BLaER1 (cell line): ENCODE results near the gene MLKL.
"Not testable (repeated sequence)": the region's sequence is repeated elsewhere in the genome, so short reads cannot be mapped to it uniquely, and the experiment has no call there.

Experiments
- H3K27ac ChIP-seq: shearing (Covaris generic); formaldehyde crosslinking; 2 replicates; pipeline ENCODE4 v1.8.1; 2022
- H3K27me3 ChIP-seq: shearing (Covaris generic); formaldehyde crosslinking; 2 replicates; pipeline ENCODE4 v1.8.1; 2022
- H3K36me3 ChIP-seq: shearing (Covaris generic); formaldehyde crosslinking; 2 replicates; pipeline ENCODE4 v1.8.1; 2022
- H3K4me1 ChIP-seq: shearing (Covaris generic); formaldehyde crosslinking; 2 replicates; pipeline ENCODE4 v1.8.1; 2022
- H3K4me2 ChIP-seq: shearing (Covaris generic); formaldehyde crosslinking; 2 replicates; pipeline ENCODE4 v1.8.1; 2022
- H3K4me3 ChIP-seq: shearing (Covaris generic); formaldehyde crosslinking; 2 replicates; pipeline ENCODE4 v1.8.1; 2022
- H3K9ac ChIP-seq: shearing (Covaris generic); formaldehyde crosslinking; 2 replicates; pipeline ENCODE4 v1.8.1; 2022
- H3K9me3 ChIP-seq: shearing (Covaris generic); formaldehyde crosslinking; 2 replicates; pipeline ENCODE4 v1.8.1; 2022
- H4K20me1 ChIP-seq: shearing (Covaris generic); formaldehyde crosslinking; 2 replicates; pipeline ENCODE4 v1.8.1; 2022
- Cebpa-rat ChIP-seq: shearing (Covaris generic); IDR thresholded peaks from 2 replicates; pipeline ENCODE4 v1.8.1; 2022

MLKL gene

DNA sequence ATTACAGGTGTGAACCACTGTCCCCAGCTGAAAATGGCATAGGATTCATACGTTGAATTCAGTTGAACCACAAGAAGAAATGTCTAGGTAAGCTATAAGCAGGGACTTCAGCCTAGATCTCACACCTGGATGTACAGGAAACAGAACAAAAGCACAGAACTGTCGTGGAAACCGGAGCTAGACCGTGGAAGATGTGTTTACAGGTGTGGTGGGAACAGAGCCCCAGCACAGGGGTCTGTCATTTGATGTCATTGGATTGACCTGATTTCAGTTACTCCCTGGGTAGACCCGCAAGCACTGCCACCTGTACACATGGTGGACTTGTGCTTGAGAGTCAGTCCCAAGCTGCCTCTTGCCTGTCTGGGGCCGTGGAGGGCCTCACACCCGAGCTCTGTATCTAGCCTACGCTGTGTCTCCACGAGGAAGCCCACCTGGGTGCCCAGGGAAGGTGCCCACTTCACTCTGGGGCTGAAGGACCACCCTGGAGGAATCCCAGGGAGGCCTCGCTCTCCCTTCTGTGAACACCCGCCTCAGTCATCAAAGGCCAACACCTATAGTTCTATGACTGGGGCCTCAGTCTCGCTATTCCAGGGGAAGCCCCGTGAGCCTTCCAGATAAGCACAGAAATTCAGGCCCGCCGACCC is 32.2 kb upstream of the MLKL start:
- TF ChIP-seq Cebpa-rat = no peak
- H3K36me3 ChIP-seq = no peaks in the 10 kb centered on the region
- H3K4me2 ChIP-seq = no peak overlapping the region
- no peaks in the 10 kb centered on the region for H3K27me3 ChIP-seq
- H3K9ac ChIP-seq = no peak overlapping the region
- H3K27ac ChIP-seq = no peak overlapping the region
- no peaks in the 10 kb centered on the region for H4K20me1 ChIP-seq
- peaks cover 37% of the 10 kb centered on the region for H3K4me1 ChIP-seq
- no peak overlapping the region for H3K4me3 ChIP-seq
- H3K9me3 ChIP-seq = no peaks in the 10 kb centered on the region

DNA sequence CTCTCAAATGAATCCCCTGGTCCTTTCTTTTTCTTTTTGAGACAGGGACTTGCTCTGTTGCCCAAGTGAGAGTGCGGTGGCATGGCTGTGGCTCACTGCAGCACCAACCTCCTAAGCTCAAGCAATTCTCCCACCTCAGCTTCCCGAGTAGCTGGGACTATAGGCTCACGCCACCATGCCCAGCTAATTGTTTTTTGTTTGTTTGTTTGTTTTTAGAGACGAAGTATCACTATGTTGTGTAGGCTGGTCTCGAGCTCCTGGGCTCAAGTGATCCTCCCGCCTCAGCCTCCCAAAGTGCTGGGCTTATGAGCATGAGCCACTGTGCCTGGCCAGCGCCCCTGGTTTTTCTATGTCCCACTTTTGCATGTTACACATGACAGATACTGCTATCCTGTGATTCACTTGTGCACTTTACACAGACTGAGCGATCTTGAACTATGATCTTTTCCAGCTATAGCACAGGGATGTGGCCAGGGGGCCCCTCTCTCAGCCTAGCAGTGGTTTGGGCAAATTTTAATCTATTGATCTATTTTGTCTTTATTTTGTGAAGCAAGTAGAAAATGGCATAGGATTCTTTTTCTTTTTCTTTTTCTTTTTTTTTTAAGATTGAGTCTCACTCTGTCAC is 31.3 kb upstream of the MLKL start:
- no peak overlapping the region for H3K4me2 ChIP-seq
- H3K4me3 ChIP-seq = no peak overlapping the region
- TF ChIP-seq Cebpa-rat = no peak
- no peaks in the 10 kb centered on the region for H3K36me3 ChIP-seq
- peaks cover 28% of the 10 kb centered on the region for H3K4me1 ChIP-seq
- no peaks in the 10 kb centered on the region for H4K20me1 ChIP-seq
- no peaks in the 10 kb centered on the region for H3K27me3 ChIP-seq
- no peak overlapping the region for H3K9ac ChIP-seq
- H3K9me3 ChIP-seq = peaks cover 4% of the 10 kb centered on the region
- H3K27ac ChIP-seq = no peak overlapping the region

DNA sequence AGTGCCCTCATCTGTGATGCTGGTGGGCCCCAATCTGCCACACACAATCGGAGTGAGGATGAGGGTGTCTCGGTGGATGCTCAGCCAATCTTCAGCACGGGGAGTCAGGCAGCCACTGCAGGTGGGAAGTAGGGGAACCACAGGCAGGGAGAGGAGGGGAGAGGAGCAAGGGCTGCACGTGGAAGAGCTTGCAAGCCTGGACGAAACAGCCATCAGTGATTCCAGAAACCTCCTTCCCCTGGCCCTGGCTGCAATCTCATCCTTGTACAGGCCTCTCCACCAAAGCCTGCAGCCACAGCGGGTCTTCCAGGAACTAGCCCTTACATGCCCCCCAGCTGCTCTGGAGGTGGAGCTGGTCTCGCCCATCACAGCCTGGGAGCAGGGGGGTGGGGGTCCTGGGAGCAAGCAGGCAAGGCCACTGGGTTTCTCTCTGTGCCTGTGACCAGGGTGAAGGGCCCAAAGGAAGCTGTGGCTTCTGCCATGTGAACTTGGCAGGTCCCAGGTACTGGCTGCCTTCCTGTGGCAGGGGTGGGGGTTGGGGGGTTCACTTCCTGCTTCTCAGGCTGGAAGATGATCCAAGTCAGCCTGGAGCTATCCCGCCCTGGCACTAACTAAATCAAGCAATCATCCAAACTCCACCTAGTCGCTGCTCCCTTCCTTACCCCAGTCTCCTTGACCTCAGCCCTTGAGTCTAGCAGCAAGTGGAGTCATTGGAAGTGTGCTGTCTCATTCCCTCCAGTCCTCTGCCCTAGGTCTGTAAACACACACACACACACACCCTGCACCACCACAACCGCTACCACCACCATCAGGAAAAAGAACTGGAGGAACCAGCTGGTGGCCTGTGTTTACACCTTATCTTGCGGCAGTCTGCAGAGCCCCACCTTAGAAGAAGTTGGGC is 29.4 kb upstream of the MLKL start:
- H3K4me1 ChIP-seq = peaks cover 17% of the 10 kb centered on the region
- peaks cover 8% of the 10 kb centered on the region for H3K9me3 ChIP-seq
- H3K9ac ChIP-seq = no peak overlapping the region
- no peaks in the 10 kb centered on the region for H4K20me1 ChIP-seq
- peak overlapping the region; percentile 69 for H3K4me2 ChIP-seq
- no peaks in the 10 kb centered on the region for H3K36me3 ChIP-seq
- no peak overlapping the region for H3K4me3 ChIP-seq
- peak overlapping the region; percentile 49; the same call in 1 of the 2 replicates for H3K27ac ChIP-seq
- no peak for TF ChIP-seq Cebpa-rat
- no peaks in the 10 kb centered on the region for H3K27me3 ChIP-seq

DNA sequence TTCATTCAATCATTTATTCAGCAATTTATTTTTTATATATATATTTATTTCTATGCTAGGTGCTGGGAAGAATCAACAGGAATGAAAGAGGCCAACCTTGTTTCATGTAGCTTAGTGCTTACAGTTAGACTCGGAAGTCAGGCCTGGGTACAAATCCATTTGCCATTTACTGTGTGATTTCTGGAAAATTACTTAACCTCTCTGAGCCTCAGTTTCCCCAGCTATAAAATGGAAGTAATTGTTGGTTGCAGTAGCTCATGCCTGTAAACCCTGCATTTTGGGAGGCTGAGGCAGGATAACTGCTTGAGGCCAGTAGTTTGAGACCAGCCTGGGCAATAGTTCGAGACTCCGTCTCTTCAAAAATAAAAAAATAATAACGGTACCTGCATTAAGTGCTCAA is 27.2 kb upstream of the MLKL start:
- Histone ChIP-seq H3K9ac (no peak overlapping the region), H3K36me3 (no peaks in the 10 kb centered on the region), H3K9me3 (peaks cover 8% of the 10 kb centered on the region), H3K27me3 (no peaks in the 10 kb centered on the region), H4K20me1 (no peaks in the 10 kb centered on the region), H3K4me2 (no peak overlapping the region), H3K27ac (no peak overlapping the region), H3K4me1 (peaks cover 24% of the 10 kb centered on the region), H3K4me3 (no peak overlapping the region)
- TF ChIP-seq Cebpa-rat = no peak

DNA sequence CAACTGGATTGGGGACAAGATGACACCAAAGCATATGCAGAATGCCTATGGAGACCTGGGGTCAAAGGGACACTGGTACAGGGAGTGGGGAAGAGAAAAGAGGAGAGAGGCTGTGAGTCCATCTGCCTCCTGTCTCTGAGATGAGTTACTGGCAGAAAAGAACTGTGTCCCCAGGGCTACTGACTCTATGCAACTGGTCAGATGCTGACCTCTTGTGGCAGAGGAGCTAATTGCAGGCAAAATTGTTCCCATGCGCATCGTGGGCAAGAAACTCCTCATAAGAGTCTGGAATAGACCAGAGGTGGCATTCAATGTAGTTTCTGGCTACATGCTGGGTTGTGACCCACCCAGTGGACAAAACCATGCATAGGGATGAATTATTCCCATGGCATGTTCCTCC is 26.1 kb upstream of the MLKL start:
- H3K9ac ChIP-seq = no peak overlapping the region
- H3K4me3 ChIP-seq = no peak overlapping the region
- H3K36me3 ChIP-seq = no peaks in the 10 kb centered on the region
- TF ChIP-seq Cebpa-rat = no peak
- H3K9me3 ChIP-seq = peaks cover 8% of the 10 kb centered on the region
- H3K4me1 ChIP-seq = peaks cover 26% of the 10 kb centered on the region
- no peak overlapping the region for H3K4me2 ChIP-seq
- H4K20me1 ChIP-seq = no peaks in the 10 kb centered on the region
- no peak overlapping the region for H3K27ac ChIP-seq
- H3K27me3 ChIP-seq = no peaks in the 10 kb centered on the region

DNA sequence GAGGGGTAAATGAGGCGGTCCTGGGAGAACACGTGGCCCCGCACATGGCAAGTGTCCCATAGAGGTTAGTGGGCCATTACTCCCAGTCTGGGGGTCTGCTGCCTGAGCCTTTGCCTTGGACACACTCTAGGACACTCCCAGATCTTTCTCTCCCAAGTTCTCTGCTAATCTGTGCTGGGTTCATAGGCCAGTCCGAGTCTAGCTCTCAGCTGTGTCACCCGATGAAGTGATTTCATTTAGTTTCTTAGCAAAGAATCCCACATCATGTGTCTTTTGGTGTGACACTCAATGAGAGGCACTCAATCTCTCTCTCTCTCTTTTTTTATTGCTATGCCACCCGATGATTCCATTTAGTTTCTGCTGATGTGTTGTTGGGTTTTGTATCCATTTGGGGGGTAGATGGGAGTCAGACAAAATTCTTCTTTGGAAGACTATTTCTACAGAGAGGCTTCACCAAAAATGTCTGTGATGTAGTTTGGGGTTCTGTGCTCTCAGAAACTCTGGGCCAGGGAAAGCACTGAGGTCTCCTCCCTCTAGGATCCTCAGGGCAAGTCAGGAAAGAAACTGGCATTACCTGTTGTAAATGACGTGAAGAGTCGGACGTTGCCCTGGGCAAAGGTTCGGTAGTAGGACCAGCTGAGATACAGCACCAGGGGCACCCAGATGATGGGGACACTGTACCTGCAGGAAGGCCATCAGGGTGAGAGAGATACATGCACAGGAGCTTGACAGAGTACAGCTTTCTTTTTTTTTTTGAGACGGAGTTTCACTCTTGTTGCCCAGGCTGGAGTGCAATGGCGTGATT is 25.2 kb upstream of the MLKL start:
- Histone ChIP-seq H3K36me3 (no peaks in the 10 kb centered on the region), H3K4me3 (no peak overlapping the region), H3K4me1 (peaks cover 26% of the 10 kb centered on the region), H3K9ac (no peak overlapping the region), H4K20me1 (no peaks in the 10 kb centered on the region), H3K27me3 (no peaks in the 10 kb centered on the region), H3K27ac (no peak overlapping the region), H3K9me3 (peaks cover 8% of the 10 kb centered on the region), H3K4me2 (no peak overlapping the region)
- TF ChIP-seq Cebpa-rat = no peak

DNA sequence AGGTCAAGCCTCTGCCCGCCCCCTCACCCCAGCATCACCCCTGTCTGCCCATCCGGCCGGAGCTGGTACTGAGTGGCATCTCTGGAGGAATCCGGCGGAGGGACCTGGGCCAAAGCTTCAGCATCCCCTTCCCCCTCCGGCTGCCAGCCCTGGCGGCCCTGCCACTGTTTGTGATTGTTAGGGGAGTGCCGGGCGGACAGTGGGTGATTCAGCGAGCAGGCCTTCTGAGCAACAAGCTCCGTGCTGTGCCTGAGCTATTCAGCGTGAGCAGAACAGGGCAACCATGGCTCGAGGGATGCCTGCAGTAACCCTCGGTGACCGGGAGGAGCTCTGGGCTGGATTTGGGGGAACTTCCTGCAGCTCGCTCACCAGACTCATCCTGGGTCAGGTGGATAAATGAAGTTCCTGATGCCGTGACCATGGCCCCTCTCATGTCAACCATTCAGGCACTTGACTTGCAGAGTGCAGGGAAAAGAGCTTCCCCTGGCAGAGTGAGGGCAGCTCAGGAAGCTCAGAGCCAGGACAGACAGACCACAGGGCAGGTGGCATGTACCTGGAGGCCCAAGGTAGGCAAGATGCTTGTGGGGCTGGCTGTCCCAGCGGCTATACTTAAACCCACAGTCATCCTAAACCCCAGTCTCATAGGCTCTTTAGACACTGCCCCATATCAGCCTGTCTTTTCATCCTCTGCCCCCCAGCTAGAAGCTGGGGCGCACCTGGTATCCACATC is 24.3 kb upstream of the MLKL start:
- no peak for TF ChIP-seq Cebpa-rat
- no peaks in the 10 kb centered on the region for H4K20me1 ChIP-seq
- no peak overlapping the region for H3K4me2 ChIP-seq
- H3K4me1 ChIP-seq = peaks cover 17% of the 10 kb centered on the region
- H3K27me3 ChIP-seq = no peaks in the 10 kb centered on the region
- H3K9me3 ChIP-seq = peaks cover 8% of the 10 kb centered on the region
- no peaks in the 10 kb centered on the region for H3K36me3 ChIP-seq
- H3K4me3 ChIP-seq = no peak overlapping the region
- no peak overlapping the region for H3K9ac ChIP-seq
- H3K27ac ChIP-seq = no peak overlapping the region

DNA sequence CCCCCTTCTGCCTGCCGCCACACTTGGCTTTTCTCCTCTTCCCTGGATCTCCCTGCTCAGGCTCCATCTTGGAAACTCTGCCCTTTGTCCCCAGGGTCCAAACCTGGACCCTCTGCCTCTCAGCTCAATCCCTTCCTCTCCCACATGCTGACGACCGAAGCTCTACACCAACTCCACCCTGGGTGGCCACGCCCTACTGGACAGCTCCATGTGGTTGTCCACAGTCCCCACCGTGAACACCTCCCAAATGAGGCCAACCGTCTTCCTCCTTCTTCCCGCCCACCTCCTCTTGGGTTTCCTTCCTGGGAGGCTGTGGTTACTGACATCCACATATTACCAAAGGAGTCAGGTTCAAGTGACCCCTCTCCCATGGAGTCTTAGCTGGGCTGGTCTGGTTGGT is 22.6 kb upstream of the MLKL start:
- Histone ChIP-seq H3K9ac (no peak overlapping the region), H4K20me1 (no peaks in the 10 kb centered on the region), H3K4me3 (no peak overlapping the region), H3K27me3 (no peaks in the 10 kb centered on the region), H3K4me1 (peaks cover 9% of the 10 kb centered on the region), H3K27ac (0 out of 2 replicates have a peak overlapping the region, but pooled peaks have one; percentile 35), H3K36me3 (no peaks in the 10 kb centered on the region), H3K4me2 (peak overlapping the region; percentile 36), H3K9me3 (peaks cover 8% of the 10 kb centered on the region)
- TF ChIP-seq Cebpa-rat = no peak

DNA sequence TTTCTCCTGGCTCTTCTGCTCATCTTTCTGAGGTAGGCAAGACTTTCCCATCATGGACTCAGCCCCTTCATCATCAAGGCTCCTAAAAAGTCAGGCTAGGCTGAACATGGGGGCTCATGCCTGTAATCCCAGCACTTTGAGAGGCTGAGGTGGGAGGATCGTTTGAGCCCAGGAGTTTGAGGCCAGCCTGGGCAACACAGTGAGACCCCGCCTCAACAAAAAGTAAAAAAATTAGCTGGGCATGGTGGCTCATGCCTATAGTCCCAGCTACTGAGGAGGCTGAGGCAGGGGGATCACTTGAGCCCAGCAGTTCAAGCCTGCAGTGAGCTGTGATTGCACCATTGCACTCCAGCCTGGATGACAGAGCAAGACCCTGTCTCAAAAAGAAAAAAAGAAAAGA is 21.5 kb upstream of the MLKL start:
- H3K4me3 ChIP-seq, H3K9me3 ChIP-seq, H3K4me2 ChIP-seq, H3K36me3 ChIP-seq, H3K9ac ChIP-seq, H4K20me1 ChIP-seq, H3K27ac ChIP-seq, H3K27me3 ChIP-seq: not testable (repeated sequence)
- peaks cover 18% of the 10 kb centered on the region for H3K4me1 ChIP-seq
